ENCODE data around the gene PACRG.

The PACRG gene

GRCh38 chr6:162730502-162730901 is 2.7 kb downstream of the PACRG start:
- TF ChIP-seq MAX (IDR thresholded peaks at IDR 0.05) (no peak), CREB1 (IDR thresholded peaks at IDR 0.05; ENCODE audit: low read depth) (no peak), ZBTB7A (IDR thresholded peaks at IDR 0.05; ENCODE audit: low read depth) (no peak), NFIC (IDR thresholded peaks at IDR 0.05) (no peak), RAD21 (IDR thresholded peaks at IDR 0.05; ENCODE audit: low read depth) (no peak), USF1 (IDR thresholded peaks at IDR 0.05) (no peak), TEAD4 (IDR thresholded peaks at IDR 0.05) (no peak), TCF12 (IDR thresholded peaks at IDR 0.05; ENCODE audit: low read depth) (no peak), EGR1 (IDR thresholded peaks at IDR 0.05) (no peak), YY1 (IDR thresholded peaks at IDR 0.05; ENCODE audit: low read depth) (no peak)

- TF ChIP-seq MAX (IDR thresholded peaks at IDR 0.05) (no peak), ZBTB7A (IDR thresholded peaks at IDR 0.05; ENCODE audit: low read depth) (no peak), USF1 (IDR thresholded peaks at IDR 0.05) (no peak), TAF1 (IDR thresholded peaks at IDR 0.05; ENCODE audit: low read depth) (no peak), TCF12 (IDR thresholded peaks at IDR 0.05; ENCODE audit: low read depth) (no peak), CREB1 (IDR thresholded peaks at IDR 0.05; ENCODE audit: low read depth) (no peak), EGR1 (IDR thresholded peaks at IDR 0.05) (no peak), NFIC (IDR thresholded peaks at IDR 0.05) (no peak), YY1 (IDR thresholded peaks at IDR 0.05; ENCODE audit: low read depth) (no peak), REST (IDR thresholded peaks at IDR 0.05; ENCODE audit: low read depth) (no peak), FOXM1 (IDR thresholded peaks at IDR 0.05; ENCODE audit: borderline replicate concordance, low read depth) (no peak), CEBPB (IDR thresholded peaks at IDR 0.05) (no peak), EP300 (IDR thresholded peaks at IDR 0.05; ENCODE audit: borderline replicate concordance) (no peak)
Observed at GRCh38 chr6:162733489-162733888, 5.7 kb downstream of the PACRG start.

- no peak for TF ChIP-seq REST (IDR thresholded peaks at IDR 0.05; ENCODE audit: low read depth)
- no peak for TF ChIP-seq USF1 (IDR thresholded peaks at IDR 0.05)
- TF ChIP-seq RAD21 (IDR thresholded peaks at IDR 0.05; ENCODE audit: low read depth) = no peak
- TF ChIP-seq EGR1 (IDR thresholded peaks at IDR 0.05) = no peak
- no peak for TF ChIP-seq YY1 (IDR thresholded peaks at IDR 0.05; ENCODE audit: low read depth)
- TF ChIP-seq NFIC (IDR thresholded peaks at IDR 0.05) = no peak
- TF ChIP-seq TAF1 (IDR thresholded peaks at IDR 0.05; ENCODE audit: low read depth) = no peak
- TF ChIP-seq TEAD4 (IDR thresholded peaks at IDR 0.05) = no peak
- TF ChIP-seq CEBPB (IDR thresholded peaks at IDR 0.05) = no peak
Observed at GRCh38 chr6:162736961-162737360, 9.2 kb downstream of the PACRG start.

GRCh38 chr6:162750776-162751175 is 23.0 kb downstream of the PACRG start:
- TF ChIP-seq REST (IDR thresholded peaks at IDR 0.05; ENCODE audit: low read depth) = no peak
- TF ChIP-seq TAF1 (IDR thresholded peaks at IDR 0.05; ENCODE audit: low read depth) = no peak
- TF ChIP-seq MAX (IDR thresholded peaks at IDR 0.05) = no peak
- no peak for TF ChIP-seq USF1 (IDR thresholded peaks at IDR 0.05)
- no peak for TF ChIP-seq RAD21 (IDR thresholded peaks at IDR 0.05; ENCODE audit: low read depth)
- no peak for TF ChIP-seq CEBPB (IDR thresholded peaks at IDR 0.05)
- no peak for TF ChIP-seq FOXM1 (IDR thresholded peaks at IDR 0.05; ENCODE audit: borderline replicate concordance, low read depth)
- TF ChIP-seq TCF12 (IDR thresholded peaks at IDR 0.05; ENCODE audit: low read depth) = no peak
- no peak for TF ChIP-seq ZBTB7A (IDR thresholded peaks at IDR 0.05; ENCODE audit: low read depth)
- no peak for TF ChIP-seq EP300 (IDR thresholded peaks at IDR 0.05; ENCODE audit: borderline replicate concordance)

Data from Ishikawa (cell line).